ENCODE data around the gene CFB.
"Not testable (repeated sequence)": the region's sequence is repeated elsewhere in the genome, so short reads cannot be mapped to it uniquely, and the experiment has no call there.

Gene CFB

GRCh38 chr6:31906122-31906521 lies 39.8 kb upstream of the CFB start:
- TF ChIP-seq CTCF (IDR thresholded peaks at IDR 0.05; ENCODE audit: low read depth, low read length): no peak
- H3K4me3 ChIP-seq (replicated peaks in 1 of 2; ENCODE audit: low read depth in 2 of 2, low read length in 2 of 2): no peak overlapping the region
- no peak for DNase-seq (ENCODE audit: low read depth in 2 of 2)

GRCh38 chr6:31906727-31907126 lies 39.2 kb upstream of the CFB start:
- not testable (repeated sequence) for DNase-seq (ENCODE audit: low read depth in 2 of 2)

GRCh38 chr6:31907158-31907813 lies 38.6 kb upstream of the CFB start:
- H3K4me3 ChIP-seq (replicated peaks in 1 of 2; ENCODE audit: low read depth in 2 of 2, low read length in 2 of 2): no peak overlapping the region
- no peak for TF ChIP-seq CTCF (IDR thresholded peaks at IDR 0.05; ENCODE audit: low read depth, low read length)
- DNase-seq (ENCODE audit: low read depth in 2 of 2): peak; percentile 85 to 96

More at GRCh38 chr6:31906727-31907126, 39.2 kb upstream of the CFB start:
- H3K4me3 ChIP-seq (replicated peaks in 1 of 2; ENCODE audit: low read depth in 2 of 2, low read length in 2 of 2): not testable (repeated sequence)

GRCh38 chr6:31908255-31908654 lies 37.6 kb upstream of the CFB start:
- not testable (repeated sequence) for H3K4me3 ChIP-seq (replicated peaks in 1 of 2; ENCODE audit: low read depth in 2 of 2, low read length in 2 of 2); DNase-seq (ENCODE audit: low read depth in 2 of 2)

- no peak for TF ChIP-seq CTCF (IDR thresholded peaks at IDR 0.05; ENCODE audit: low read depth, low read length)
- no peak overlapping the region for H3K4me3 ChIP-seq (replicated peaks in 1 of 2; ENCODE audit: low read depth in 2 of 2, low read length in 2 of 2)
- peak; percentile 46 to 68 for DNase-seq (ENCODE audit: low read depth in 2 of 2)
Observed at GRCh38 chr6:31908791-31909190, 37.1 kb upstream of the CFB start.

GRCh38 chr6:31909298-31909697 lies 36.6 kb upstream of the CFB start:
- H3K4me3 ChIP-seq (replicated peaks in 1 of 2; ENCODE audit: low read depth in 2 of 2, low read length in 2 of 2): not testable (repeated sequence)

GRCh38 chr6:31911826-31912585 lies 33.9 kb upstream of the CFB start:
- no peak for TF ChIP-seq CTCF (IDR thresholded peaks at IDR 0.05; ENCODE audit: low read depth, low read length)
- no peak overlapping the region for H3K4me3 ChIP-seq (replicated peaks in 1 of 2; ENCODE audit: low read depth in 2 of 2, low read length in 2 of 2)
- no peak for DNase-seq (ENCODE audit: low read depth in 2 of 2)

More at GRCh38 chr6:31909298-31909697, 36.6 kb upstream of the CFB start:
- not testable (repeated sequence) for DNase-seq (ENCODE audit: low read depth in 2 of 2)

- no peak overlapping the region for H3K4me3 ChIP-seq (replicated peaks in 1 of 2; ENCODE audit: low read depth in 2 of 2, low read length in 2 of 2)
- TF ChIP-seq CTCF (IDR thresholded peaks at IDR 0.05; ENCODE audit: low read depth, low read length): no peak
- DNase-seq (ENCODE audit: low read depth in 2 of 2): no peak
Observed at GRCh38 chr6:31915351-31915750, 30.5 kb upstream of the CFB start.
